Measurements from ENCODE around the gene CST7. TPM values are rescaled to one million over a fixed set of nuclear protein-coding genes. Genes with fewer than 3 reads are reported as not detected.

The CST7 gene
- polyA plus RNA-seq, 1 of the 3 experiments (the other 2 are of a cell fraction) = 0.07 TPM

DNA sequence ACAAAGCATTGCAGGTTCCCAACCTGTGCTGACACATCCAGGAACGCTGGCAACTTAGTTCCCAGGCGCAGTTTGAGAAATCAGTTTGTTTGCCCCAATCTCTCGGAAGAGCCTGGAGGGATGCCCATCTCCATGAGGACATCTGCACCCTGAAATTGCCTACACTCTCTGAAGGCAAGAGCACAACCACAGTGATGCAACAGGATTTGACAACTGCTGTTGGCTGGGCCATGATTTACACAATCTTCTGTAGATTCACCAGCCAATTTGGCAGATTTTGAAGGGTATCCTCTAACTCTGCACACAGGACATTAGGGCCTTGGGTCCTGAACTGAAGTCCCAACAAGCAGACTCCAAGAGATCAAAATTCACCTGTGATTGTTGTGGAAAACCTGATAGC is 40.1 kb downstream of the CST7 start:
- Histone ChIP-seq H3K4me2 (no peak overlapping the region), H4K20me1 (ENCODE audit: insufficient read depth) (no peaks in the 10 kb centered on the region), H3K4me1 (ENCODE audit: control insufficient read depth in 1 of 2, insufficient read depth in 2 of 2, low read depth in 1 of 2, low read length in 1 of 2) (peaks cover 10 to 14% of the 10 kb centered on the region in 2 experiments; a peak in 3 of 4 replicates), H2AFZ (ENCODE audit: low read depth) (no peak overlapping the region), H3F3A (replicated peaks; ENCODE audit: insufficient read depth) (peaks cover 8% of the 10 kb centered on the region), H3K36me3 (replicated peaks in 1 of 2; ENCODE audit: control insufficient read depth in 1 of 2, insufficient read depth in 2 of 2, low read length in 1 of 2) (peaks cover 0 to 3% of the 10 kb centered on the region in 2 experiments), H3K79me2 (ENCODE audit: insufficient read depth) (peaks cover 67% of the 10 kb centered on the region), H3K9me3 (no peaks in the 10 kb centered on the region), H3K9me2 (no peaks in the 10 kb centered on the region), H3K4me3 (ENCODE audit: low read depth in 2 of 2, low read length in 1 of 2) (no peak overlapping the region), H3K27me3 (ENCODE audit: insufficient read depth) (no peaks in the 10 kb centered on the region), H3K27ac (ENCODE audit: low read depth in 2 of 2, low read length in 1 of 2) (no peak overlapping the region), H3K9ac (no peak overlapping the region)
- DNase-seq = no peak
- no peak for TF ChIP-seq FOXM1 (IDR thresholded peaks at IDR 0.05; ENCODE audit: low read depth)
- no peak for TF ChIP-seq RFX5 (IDR thresholded peaks at IDR 0.05; ENCODE audit: low read length)
- ChIA-PET CTCF (interaction anchor here (0.6 kb wide), 1 partner anchor 870 kb away, joined by 3 read pairs; no protein-coding TSS in a partner anchor), POLR2A (no interaction called here)
- 100% methylated on average over 3 of the region's 3 CpGs for WGBS (ENCODE audit: low lambda C conversion rate)

DNA sequence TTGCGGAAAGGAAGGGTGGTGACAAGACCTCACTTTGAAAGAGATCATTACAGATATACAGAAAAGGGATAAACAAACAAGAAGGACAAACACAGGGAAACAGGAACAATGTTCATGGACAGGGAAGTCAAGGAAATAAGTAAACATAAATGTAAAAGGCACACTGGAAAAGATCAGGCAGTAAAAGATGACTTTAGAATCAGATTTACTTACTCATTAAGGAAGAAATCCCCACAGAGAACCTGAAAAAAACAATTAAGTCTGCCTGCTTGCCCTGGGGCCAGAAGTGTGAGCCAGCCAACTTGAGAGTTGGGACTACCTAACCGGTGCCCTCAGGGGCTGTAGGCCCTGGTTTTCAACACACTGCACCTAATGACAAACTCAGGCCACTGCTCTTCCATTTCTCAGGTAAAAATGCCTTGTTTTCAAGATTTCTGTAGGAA is 41.8 kb downstream of the CST7 start:
- TF ChIP-seq, protein P1, sequence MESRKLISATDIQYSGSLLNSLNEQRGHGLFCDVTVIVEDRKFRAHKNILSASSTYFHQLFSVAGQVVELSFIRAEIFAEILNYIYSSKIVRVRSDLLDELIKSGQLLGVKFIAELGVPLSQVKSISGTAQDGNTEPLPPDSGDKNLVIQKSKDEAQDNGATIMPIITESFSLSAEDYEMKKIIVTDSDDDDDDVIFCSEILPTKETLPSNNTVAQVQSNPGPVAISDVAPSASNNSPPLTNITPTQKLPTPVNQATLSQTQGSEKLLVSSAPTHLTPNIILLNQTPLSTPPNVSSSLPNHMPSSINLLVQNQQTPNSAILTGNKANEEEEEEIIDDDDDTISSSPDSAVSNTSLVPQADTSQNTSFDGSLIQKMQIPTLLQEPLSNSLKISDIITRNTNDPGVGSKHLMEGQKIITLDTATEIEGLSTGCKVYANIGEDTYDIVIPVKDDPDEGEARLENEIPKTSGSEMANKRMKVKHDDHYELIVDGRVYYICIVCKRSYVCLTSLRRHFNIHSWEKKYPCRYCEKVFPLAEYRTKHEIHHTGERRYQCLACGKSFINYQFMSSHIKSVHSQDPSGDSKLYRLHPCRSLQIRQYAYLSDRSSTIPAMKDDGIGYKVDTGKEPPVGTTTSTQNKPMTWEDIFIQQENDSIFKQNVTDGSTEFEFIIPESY (IDR thresholded peaks at IDR 0.05; ENCODE audit: borderline replicate concordance, low read depth) = no peak
- TF ChIP-seq ELF1 (IDR thresholded peaks at IDR 0.05) (no peak), NFIC (IDR thresholded peaks at IDR 0.05; ENCODE audit: borderline replicate concordance) (no peak), CTCF (IDR thresholded peaks at IDR 0.05) (no peak), TEAD4 (IDR thresholded peaks at IDR 0.05; ENCODE audit: borderline replicate concordance, insufficient read depth) (no peak), YY1 (IDR thresholded peaks at IDR 0.05; ENCODE audit: low read depth) (no peak), EZH2phosphoT487 (IDR thresholded peaks at IDR 0.05; ENCODE audit: borderline replicate concordance, low read depth) (no peak)
- Histone ChIP-seq H3K27me3 (ENCODE audit: insufficient read depth) (no peaks in the 10 kb centered on the region), H3K9me3 (no peaks in the 10 kb centered on the region), H4K20me1 (ENCODE audit: insufficient read depth) (no peaks in the 10 kb centered on the region), H3K4me1 (ENCODE audit: control insufficient read depth in 1 of 2, insufficient read depth in 2 of 2, low read depth in 1 of 2, low read length in 1 of 2) (peaks cover 14 to 20% of the 10 kb centered on the region in 2 experiments; a peak in 3 of 4 replicates), H3K27ac (ENCODE audit: low read depth in 2 of 2, low read length in 1 of 2) (no peak overlapping the region), H3K4me2 (peak overlapping the region; percentile 95), H3K4me3 (ENCODE audit: low read depth in 2 of 2, low read length in 1 of 2) (peak overlapping the region; percentile 91 to 95; a peak in 3 of 4 replicates), H3F3A (replicated peaks; ENCODE audit: insufficient read depth) (peaks cover 11% of the 10 kb centered on the region), H3K9me2 (no peaks in the 10 kb centered on the region), H2AFZ (ENCODE audit: low read depth) (no peak overlapping the region), H3K9ac (no peak overlapping the region), H3K79me2 (ENCODE audit: insufficient read depth) (peaks cover 57% of the 10 kb centered on the region), H3K36me3 (replicated peaks in 1 of 2; ENCODE audit: control insufficient read depth in 1 of 2, insufficient read depth in 2 of 2, low read length in 1 of 2) (peaks cover 0 to 3% of the 10 kb centered on the region in 2 experiments)
- 64% methylated on average over 2 of the region's 2 CpGs for WGBS (ENCODE audit: low lambda C conversion rate)
- POLR2A ChIA-PET = no interaction called here
- CTCF ChIA-PET = no interaction called here
- DNase-seq = no peak

Measured in SK-N-SH (cell line).